DMS79 treated with DMSO at 0.1 percent for 48 hours (cell line): ENCODE measurements around the gene KLHL28.

Experiments used
- DNase-seq: peaks from one replicate; lab custom pipeline; 2025; lab: John Stamatoyannopoulos, UW

Gene KLHL28

GRCh38 chr14:44961554-44962333 lies at the start of gene KLHL28, which contains the start of gene TOGARAM1:
TSS of gene KLHL28 (minus strand) at chr14:44961947. CDS start at chr14:44945928, 16,019 bp downstream.
TSS of gene TOGARAM1 (plus strand) at chr14:44962190. CDS start at chr14:44962422, 232 bp downstream.
- peak; percentile 100 for DNase-seq

GRCh38 chr14:45003924-45004323 lies 42.2 kb upstream of the KLHL28 start:
- DNase-seq, result no peak

DNA sequence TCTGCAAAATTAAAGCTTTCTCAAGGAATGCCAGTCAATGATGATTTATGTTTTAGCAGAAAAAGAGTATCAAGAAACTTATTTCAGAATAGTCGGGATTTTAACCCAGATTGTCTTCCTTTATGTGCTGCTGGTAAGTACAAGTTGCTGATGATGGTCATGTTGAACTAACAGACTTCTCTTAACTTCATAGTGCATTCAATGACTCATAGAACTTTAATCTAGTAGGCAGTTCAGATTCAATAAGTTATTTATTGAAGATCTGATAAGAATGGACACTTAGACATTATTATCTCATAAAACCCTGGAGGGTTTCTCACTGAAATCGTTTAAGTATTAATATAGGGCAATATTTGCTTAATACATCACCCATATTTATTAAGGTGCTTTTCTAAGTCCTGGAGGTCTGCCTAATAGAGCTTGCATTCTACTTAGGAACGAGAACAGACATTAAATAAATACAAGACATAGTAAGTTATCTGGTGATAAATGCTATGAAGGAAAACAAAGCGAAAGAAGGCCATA lies 34.1 kb upstream of the KLHL28 start:
- DNase-seq, result no peak

DNA sequence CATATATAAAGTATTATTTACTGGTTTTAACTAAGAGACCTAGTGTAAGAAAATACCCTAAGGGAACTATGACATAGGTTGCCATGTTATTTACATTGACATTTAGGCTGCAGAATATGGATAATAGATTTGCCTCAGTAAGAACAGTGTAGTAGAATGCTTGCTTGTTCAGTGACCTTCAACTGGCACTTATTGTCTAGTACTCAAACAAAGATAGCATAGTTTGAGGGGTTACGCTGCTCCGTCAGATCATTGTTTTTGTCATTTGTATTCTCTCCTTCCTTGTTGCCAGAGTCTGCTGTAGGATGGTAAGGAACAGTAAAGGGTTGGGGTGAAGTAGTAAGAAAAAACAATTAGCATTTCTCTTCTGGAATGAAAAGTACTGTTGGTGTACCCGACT lies 33.4 kb upstream of the KLHL28 start:
- DNase-seq, result no peak

- DNase-seq, result no peak
Observed at GRCh38 chr14:44990533-44990932, 28.8 kb upstream of the KLHL28 start.

GRCh38 chr14:44989497-44990440 lies 28.0 kb upstream of the KLHL28 start:
- DNase-seq, result no peak

DNA sequence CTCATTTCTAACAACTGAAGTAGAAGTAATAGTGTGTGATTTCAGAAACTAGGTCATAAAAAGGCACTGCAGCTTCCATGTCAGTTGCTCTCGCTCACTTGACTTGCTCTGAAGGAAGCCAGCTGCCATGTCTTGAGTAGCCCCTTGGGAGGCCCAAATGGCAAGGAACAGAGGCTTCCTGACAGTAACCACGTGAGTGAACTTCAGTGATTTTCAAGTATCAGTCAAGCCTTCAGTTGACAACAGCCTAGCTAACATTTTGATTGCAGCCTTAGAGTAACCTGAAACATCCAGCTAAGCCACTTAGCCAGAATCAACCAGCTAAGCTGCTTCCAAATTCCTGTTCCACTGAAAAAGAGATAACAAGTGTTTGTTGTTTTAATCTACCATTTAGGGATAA lies 26.9 kb upstream of the KLHL28 start:
- DNase-seq, result peak; percentile 100

GRCh38 chr14:44982594-44982993 lies 20.8 kb upstream of the KLHL28 start:
- DNase-seq, result no peak

- peak; percentile 94 for DNase-seq
Observed at GRCh38 chr14:44981198-44981597, 19.5 kb upstream of the KLHL28 start.

- peak; percentile 51 for DNase-seq
Observed at GRCh38 chr14:44979740-44980356, 18.1 kb upstream of the KLHL28 start.

GRCh38 chr14:44979273-44979672 lies 17.5 kb upstream of the KLHL28 start:
- DNase-seq, result peak; percentile 42

DNA sequence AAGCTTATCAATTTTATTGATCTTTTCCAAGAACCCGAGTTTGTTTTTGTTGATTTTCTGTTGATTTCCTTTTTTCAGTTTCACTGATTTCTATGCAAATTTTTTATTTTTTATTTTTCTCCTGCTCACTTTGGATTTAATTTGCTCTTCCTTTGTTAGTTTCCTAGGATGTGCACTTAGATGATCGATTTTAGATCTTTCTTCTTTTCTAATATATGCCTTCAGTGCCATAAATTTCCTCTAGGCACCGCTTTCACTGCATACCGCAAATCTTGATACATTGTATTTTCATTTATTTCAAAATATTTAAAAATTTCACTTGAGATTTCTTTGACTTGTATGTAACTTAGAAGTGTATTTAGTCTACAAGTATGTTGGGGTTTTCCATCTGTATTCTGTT lies 9.7 kb upstream of the KLHL28 start:
- no peak for DNase-seq

GRCh38 chr14:44970907-44971306 lies 9.2 kb upstream of the KLHL28 start:
- no peak for DNase-seq

DNA sequence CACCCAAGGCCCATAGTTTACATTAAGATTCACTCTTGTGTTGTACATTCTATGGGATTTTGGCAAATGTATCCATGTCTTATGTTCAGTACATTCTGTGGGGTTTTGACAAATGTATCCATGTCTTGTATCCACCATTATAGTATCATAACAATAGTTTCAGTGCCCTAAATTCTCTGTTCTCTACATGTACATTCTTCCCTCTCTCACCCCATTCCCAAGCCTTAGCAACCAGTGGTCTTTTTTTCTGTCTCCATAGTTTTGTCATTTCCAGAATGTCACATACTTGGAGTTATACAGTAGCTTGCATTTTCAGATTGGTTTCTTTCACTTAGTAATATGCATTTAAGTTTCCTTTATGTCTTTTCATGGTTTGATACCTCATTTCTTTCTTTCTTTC lies 7.0 kb upstream of the KLHL28 start:
- no peak for DNase-seq

DNA sequence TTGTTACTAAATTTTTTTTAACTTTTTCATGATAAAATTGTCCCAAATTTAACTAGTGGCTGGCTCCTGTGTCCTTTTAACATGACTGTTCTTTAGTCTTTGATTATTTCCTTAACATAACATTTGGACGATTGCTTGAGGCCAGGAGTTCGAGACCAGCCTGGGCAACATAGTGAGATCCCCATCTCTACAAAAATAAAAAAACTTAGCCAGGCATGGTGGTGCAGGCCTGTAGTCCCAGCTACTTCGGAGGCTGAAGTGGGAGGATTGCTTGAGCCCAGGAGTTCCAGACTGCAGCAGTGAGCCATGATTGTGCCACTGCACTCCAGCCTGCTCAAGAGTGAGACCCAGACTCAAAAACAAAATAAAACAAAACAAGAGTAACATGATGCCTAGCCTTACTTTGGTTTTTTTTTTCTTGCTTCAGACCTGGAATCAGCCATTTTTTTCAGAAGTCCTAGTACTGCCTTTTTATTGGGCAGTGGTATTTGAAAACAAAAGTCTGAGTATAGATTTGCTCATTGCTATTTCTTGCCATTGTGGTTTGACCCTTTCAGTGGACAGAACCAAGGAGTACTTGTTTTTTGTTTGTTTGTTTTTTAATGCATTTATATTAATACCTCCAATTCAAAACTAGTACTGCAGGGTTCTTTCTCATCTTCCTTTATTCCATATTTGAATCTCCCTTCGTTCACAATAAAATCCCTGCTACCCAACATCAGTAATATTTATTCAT lies 5.0 kb upstream of the KLHL28 start:
- DNase-seq, result no peak

DNA sequence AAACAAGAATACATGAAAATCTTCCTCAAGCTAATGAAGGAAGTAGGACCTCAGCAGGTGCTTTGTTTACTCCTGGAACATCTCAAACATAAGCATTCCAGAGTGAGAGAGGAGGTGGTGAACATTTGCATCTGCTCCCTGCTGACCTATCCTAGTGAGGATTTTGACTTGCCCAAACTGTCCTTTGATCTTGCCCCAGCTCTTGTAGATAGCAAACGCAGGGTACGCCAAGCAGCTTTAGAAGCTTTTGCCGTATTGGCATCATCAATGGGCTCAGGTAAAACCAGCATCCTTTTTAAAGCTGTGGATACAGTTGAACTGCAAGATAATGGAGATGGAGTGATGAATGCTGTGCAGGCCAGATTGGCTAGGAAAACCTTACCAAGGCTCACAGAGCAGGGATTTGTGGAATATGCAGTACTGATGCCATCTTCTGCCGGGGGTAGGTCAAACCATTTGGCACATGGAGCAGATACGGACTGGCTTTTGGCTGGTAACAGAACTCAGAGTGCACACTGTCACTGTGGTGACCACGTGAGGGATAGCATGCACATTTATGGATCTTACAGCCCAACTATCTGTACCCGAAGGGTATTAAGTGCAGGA lies 2.1 kb upstream of the KLHL28 start:
- DNase-seq, result peak; percentile 68

GRCh38 chr14:44963044-44963528 lies 1.3 kb upstream of the KLHL28 start:
- peak; percentile 74 for DNase-seq

DNA sequence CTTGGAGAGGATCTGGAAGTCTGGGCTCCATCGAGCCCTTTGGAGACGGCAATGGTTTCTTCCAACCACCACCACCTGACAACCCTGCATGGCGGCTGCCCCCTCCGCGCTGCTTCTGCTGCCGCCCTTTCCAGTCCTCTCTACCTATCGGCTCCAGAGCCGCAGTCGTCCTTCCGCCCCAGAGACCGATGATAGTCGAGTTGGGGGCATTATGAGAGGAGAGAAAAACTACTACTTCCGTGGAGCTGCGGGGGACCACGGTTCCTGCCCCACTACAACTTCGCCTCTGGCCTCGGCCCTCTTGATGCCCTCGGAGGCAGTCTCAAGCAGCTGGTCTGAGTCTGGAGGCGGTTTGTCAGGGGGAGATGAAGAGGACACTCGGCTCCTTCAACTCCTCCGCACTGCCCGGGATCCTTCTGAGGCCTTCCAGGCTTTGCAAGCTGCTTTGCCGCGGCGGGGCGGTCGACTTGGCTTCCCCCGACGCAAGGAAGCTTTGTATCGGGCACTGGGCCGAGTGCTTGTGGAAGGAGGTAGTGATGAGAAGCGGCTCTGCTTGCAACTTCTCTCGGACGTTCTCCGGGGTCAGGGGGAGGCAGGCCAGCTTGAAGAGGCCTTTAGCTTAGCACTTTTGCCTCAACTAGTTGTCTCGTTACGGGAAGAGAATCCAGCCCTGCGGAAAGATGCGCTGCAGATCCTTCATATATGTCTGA lies 742 bp upstream of the KLHL28 start:
- DNase-seq, result peak; percentile 94

GRCh38 chr14:44961151-44961553 lies 595 bp downstream of the KLHL28 start:
- DNase-seq, result peak; percentile 86

GRCh38 chr14:44960646-44961045 lies 1.1 kb downstream of the KLHL28 start:
- no peak for DNase-seq
